ENCODE data around the gene DBH.

GRCh38 chr9:133689151-133689763 is 53.1 kb downstream of the DBH start:
- TF ChIP-seq FOXM1 (IDR thresholded peaks at IDR 0.05; ENCODE audit: borderline replicate concordance, low read depth) (no peak), TAF1 (IDR thresholded peaks at IDR 0.05; ENCODE audit: low read depth) (no peak), MAX (IDR thresholded peaks at IDR 0.05) (no peak), YY1 (IDR thresholded peaks at IDR 0.05; ENCODE audit: low read depth) (no peak), EP300 (IDR thresholded peaks at IDR 0.05; ENCODE audit: borderline replicate concordance) (no peak), RAD21 (IDR thresholded peaks at IDR 0.05; ENCODE audit: low read depth) (no peak), TCF12 (IDR thresholded peaks at IDR 0.05; ENCODE audit: low read depth) (no peak), NFIC (IDR thresholded peaks at IDR 0.05) (no peak), REST (IDR thresholded peaks at IDR 0.05; ENCODE audit: low read depth) (no peak), CEBPB (IDR thresholded peaks at IDR 0.05) (no peak), EGR1 (IDR thresholded peaks at IDR 0.05) (no peak)

All from Ishikawa (cell line).